VCaP (cell line): Measurements from ENCODE around the gene PSMG1.
A peak's percentile ranks its signal among the peaks of the same experiment; 100 is the strongest.
"Not testable (repeated sequence)": the region's sequence is repeated elsewhere in the genome, so short reads cannot be mapped to it uniquely, and the experiment has no call there.

Experiments used
- H3K27ac ChIP-seq: fragments of 450-650 bp; 2 replicates; pipeline ENCODE4 v1.5.1; 2017
- TF ChIP-seq, protein P1 (sequence below): fragments of 450-650 bp; conservative IDR thresholded peaks from 2 replicates; pipeline ENCODE4 v1.5.1; 2017; ENCODE audit warnings: mild to moderate bottlenecking, moderate library complexity

Gene PSMG1

DNA sequence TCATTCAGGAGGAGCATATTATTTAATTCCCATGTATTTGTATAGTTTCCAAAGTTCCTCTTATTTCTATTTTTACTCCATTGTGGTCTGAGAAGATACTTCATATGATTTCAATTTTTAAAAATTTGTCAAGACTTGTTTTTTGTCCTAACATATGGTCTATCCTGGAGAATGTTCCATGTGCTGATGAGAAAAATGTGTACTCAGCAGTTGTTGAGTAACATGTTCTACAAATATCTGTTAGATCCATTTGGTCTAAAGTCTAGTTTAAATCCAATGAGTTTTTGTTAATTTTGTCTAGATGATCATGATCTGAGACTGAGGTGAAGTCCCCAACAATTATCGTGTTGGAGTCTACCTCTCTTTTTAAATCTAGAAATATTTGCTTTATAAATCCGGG is 14.5 kb downstream of the PSMG1 start:
- TF ChIP-seq, protein P1, sequence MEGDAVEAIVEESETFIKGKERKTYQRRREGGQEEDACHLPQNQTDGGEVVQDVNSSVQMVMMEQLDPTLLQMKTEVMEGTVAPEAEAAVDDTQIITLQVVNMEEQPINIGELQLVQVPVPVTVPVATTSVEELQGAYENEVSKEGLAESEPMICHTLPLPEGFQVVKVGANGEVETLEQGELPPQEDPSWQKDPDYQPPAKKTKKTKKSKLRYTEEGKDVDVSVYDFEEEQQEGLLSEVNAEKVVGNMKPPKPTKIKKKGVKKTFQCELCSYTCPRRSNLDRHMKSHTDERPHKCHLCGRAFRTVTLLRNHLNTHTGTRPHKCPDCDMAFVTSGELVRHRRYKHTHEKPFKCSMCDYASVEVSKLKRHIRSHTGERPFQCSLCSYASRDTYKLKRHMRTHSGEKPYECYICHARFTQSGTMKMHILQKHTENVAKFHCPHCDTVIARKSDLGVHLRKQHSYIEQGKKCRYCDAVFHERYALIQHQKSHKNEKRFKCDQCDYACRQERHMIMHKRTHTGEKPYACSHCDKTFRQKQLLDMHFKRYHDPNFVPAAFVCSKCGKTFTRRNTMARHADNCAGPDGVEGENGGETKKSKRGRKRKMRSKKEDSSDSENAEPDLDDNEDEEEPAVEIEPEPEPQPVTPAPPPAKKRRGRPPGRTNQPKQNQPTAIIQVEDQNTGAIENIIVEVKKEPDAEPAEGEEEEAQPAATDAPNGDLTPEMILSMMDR, result no peak
- no peak overlapping the region for H3K27ac ChIP-seq

DNA sequence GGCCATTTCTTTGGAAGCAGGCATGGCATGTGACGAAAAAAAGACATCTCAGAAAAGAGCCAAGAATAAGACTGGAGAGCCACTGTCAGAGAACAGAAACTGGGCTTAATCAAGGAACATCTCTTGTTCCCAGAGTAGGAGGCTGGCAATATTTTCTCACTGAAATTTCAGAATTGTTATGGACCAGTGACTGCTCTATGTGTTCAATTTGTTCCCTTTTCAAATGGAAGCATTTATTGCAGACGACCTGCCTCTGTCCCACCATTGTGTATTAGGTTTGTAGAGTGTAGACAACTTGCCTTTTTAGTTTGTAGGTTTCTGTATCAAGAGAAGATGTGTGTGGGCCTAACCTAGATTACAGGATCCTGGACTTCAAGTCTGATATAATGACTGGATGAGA is 18.7 kb downstream of the PSMG1 start:
- H3K27ac ChIP-seq, result peak overlapping the region; percentile 4; the same call in 1 of the 2 replicates
- TF ChIP-seq, protein P1, result no peak

DNA sequence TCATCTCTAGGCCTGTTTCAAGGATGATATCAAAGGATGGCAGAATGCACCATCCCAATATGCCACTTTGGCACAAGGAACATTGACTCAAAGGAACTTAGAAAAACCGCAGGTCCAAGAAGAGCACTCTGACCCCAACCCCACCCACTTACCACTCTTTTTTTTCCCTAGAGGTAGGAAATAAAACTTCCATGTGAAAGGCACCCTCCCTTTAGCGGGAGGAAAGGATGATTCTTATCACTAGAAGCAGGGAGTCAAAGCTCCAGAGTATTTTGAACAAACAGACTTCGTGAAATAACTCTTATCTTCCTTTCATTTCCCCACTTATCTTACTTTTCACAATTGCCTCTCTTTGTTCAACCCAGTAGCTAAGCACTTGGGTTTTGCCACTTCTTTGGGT is 22.2 kb downstream of the PSMG1 start:
- no peak overlapping the region for H3K27ac ChIP-seq
- TF ChIP-seq, protein P1, result no peak

DNA sequence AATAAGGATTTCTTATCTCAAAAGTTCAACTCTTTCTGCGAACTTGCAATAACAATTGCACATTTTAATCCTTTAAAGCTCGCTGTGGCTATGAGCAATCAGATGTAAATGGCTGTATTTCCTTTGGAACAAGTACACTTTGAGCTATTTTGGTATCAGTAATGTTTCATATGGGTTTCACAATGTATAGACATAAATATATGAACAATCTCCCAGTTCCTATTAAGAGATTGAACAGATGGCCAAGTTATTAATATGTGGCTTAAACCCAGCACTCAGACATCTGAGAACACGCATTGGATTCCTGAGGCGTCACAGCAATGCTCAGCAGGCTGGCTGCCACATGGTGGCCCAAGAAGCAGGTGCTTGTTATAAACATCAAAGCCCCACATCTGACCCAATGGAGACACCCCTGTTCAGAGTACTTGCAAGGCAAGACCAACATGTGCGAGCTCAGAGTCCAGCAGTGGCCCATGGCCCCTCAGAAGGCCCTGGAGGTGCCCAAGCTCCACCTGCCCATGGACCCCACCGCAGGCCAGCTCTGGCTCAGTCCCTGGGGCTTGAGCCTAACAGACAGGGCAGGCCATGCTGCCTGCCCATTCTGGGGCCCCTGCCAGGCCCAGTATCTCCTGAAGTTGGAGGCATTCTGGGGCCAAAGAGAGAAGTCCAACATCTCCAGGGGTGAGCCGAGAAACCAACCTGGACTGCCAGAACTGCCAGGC is 23.7 kb downstream of the PSMG1 start:
- no peak overlapping the region for H3K27ac ChIP-seq
- TF ChIP-seq, protein P1, result no peak

DNA sequence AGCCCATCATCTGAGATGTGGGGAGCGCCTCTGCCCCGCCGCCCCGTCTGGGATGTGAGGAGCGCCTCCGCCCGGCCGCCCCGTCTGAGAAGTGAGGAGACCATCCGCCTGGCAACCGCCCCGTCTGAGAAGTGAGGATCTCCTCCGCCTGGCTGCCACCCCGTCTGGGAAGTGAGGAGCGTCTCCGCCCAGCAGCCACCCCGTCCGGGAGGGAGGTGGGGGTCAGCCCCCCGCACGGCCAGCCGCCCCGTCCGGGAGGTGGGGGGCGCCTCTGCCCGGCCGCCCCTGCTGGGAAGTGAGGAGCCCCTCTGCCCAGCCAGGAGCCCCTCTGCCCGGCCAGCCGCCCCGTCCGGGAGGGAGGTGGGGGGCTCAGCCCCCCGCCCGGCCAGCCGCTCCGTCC is 26.0 kb downstream of the PSMG1 start:
- not testable (repeated sequence) for H3K27ac ChIP-seq

DNA sequence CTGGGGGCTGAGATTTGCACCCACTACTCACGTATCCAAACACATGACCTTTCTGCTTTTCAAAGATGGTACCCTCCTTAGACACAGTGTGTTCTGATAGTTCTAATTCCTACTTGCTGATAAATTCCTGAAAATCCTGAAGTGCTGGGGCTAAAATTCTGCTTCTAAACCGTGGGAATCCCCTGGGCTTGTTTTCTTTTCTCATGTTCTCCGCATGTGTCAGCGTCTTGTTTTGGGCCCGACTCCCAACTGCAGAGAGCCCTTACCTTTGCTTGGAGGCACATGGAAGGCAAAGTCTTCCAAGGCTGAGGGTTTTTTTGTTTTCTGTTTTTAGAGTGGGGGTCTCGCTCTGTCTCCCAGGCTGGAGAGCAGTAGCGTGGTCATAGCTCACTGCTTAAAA is 27.2 kb downstream of the PSMG1 start:
- H3K27ac ChIP-seq, result no peak overlapping the region
- TF ChIP-seq, protein P1, result no peak

DNA sequence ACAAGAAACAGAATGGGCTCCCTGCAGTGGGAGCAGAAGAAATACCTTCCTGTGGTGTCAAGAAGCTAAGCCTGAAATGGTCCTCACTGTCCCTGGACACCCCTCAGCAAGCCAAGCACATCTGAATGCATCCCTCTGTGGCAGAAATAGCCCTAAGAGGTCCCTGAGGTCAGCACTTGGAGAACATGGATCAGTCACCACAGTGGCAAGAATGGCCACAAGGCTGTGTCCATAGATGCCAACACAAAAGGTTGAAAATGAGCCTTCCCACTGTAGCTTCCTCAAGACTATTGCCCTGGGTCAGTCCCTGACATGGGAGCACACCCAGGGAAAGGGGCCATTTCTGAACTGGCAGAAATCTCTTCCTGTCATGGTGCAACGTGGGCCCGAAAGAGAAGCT is 27.7 kb downstream of the PSMG1 start:
- TF ChIP-seq, protein P1, result no peak
- no peak overlapping the region for H3K27ac ChIP-seq

DNA sequence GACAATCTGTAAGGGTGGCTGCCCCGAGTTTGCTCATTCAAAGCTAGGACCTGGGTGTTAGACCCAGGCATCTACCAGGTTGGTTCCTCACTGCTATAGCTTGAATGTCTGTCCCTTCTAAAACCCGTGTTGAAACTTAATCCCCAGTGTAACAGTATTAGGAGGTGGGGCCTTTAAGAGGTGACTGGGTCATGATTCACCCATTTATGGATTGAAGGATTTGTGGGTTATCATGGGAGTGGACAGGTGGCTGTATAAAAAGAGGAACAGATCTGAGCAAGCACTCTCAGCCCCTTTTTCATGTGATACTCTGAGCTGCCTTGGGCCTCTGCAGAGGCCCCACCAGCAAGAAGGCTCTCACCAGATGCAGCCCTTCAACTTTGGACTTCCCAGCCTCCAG is 29.4 kb downstream of the PSMG1 start:
- TF ChIP-seq, protein P1, result no peak
- no peak overlapping the region for H3K27ac ChIP-seq
